H9 (cell line): ENCODE measurements around the gene GALNT17. TPM values are rescaled to one million over a fixed set of nuclear protein-coding genes. Genes with fewer than 3 reads are reported as not detected.

ENCODE experiments used
- DNase-seq: peaks from one replicate; pipeline ENCODE4 v3.0.0-alpha.2; 2017
- H2AFZ ChIP-seq: one replicate; pipeline ENCODE4 v1.6.1; 2013; ENCODE audit warnings: mild to moderate bottlenecking, low read length, control low read depth, moderate library complexity
- H2AK5ac ChIP-seq: 2 replicates; pipeline ENCODE4 v1.6.1; 2013; ENCODE audit warnings: low read length, control low read depth, mixed read lengths; ENCODE audit not compliant: insufficient read length
- H2BK120ac ChIP-seq: one replicate; pipeline ENCODE4 v1.6.1; 2013; ENCODE audit warnings: low read depth, mild to moderate bottlenecking, low read length, control low read depth, inconsistent platforms; ENCODE audit not compliant: poor library complexity, severe bottlenecking
- H2BK12ac ChIP-seq: 2 replicates; pipeline ENCODE4 v1.6.1; 2013; ENCODE audit warnings: low read length, control low read depth, mixed read lengths, low read depth; ENCODE audit not compliant: insufficient read length
- H2BK15ac ChIP-seq: 2 replicates; pipeline ENCODE4 v1.6.1; 2013; ENCODE audit warnings: low read depth, low read length, control low read depth
- H2BK20ac ChIP-seq: one replicate; pipeline ENCODE4 v1.6.1; 2013; ENCODE audit warnings: low read depth, mild to moderate bottlenecking, low read length, control low read depth, inconsistent platforms; ENCODE audit not compliant: poor library complexity, severe bottlenecking
- H2BK5ac ChIP-seq: 2 replicates; pipeline ENCODE4 v1.6.1; 2013; ENCODE audit warnings: low read length, control low read depth, mixed read lengths; ENCODE audit not compliant: insufficient read length
- H3K14ac ChIP-seq: 2 replicates; pipeline ENCODE4 v1.6.1; 2013; ENCODE audit warnings: low read length, control low read depth; ENCODE audit not compliant: insufficient read depth
- H3K18ac ChIP-seq: 2 replicates; pipeline ENCODE4 v1.6.1; 2013; ENCODE audit warnings: low read depth, mild to moderate bottlenecking, mixed read lengths, low read length, control low read depth; ENCODE audit not compliant: insufficient read length
- H3K23ac ChIP-seq: 2 replicates; pipeline ENCODE4 v1.6.1; 2013; ENCODE audit warnings: low read length, control low read depth, mixed read lengths, low read depth; ENCODE audit not compliant: insufficient read length
- H3K23me2 ChIP-seq: 2 replicates; pipeline ENCODE4 v1.6.1; 2013; ENCODE audit warnings: low read depth, mild to moderate bottlenecking, mixed read lengths, low read length, control low read depth; ENCODE audit not compliant: insufficient read length, poor library complexity, severe bottlenecking
- H3K27ac ChIP-seq: 2 replicates; pipeline ENCODE4 v1.5.1; 2013; ENCODE audit warnings: low read length, control low read depth, mixed read lengths, low read depth; ENCODE audit not compliant: insufficient read length
- H3K27me3 ChIP-seq: 2 replicates; pipeline ENCODE4 v1.6.1; 2013; ENCODE audit warnings: low read length, control low read depth, inconsistent platforms; ENCODE audit not compliant: insufficient read depth
- H3K4ac ChIP-seq: 2 replicates; pipeline ENCODE4 v1.6.1; 2013; ENCODE audit warnings: low read depth, mild to moderate bottlenecking, control low read depth, inconsistent platforms, low read length, moderate library complexity
- H3K4me1 ChIP-seq: 2 replicates; pipeline ENCODE4 v1.6.1; 2013; ENCODE audit warnings: low read length, control low read depth, inconsistent platforms; ENCODE audit not compliant: insufficient read depth
- H3K4me2 ChIP-seq: 2 replicates; pipeline ENCODE4 v1.6.1; 2013; ENCODE audit warnings: low read length, control low read depth, mixed read lengths; ENCODE audit not compliant: insufficient read length, insufficient read depth
- H3K56ac ChIP-seq: 2 replicates; pipeline ENCODE4 v1.6.1; 2013; ENCODE audit warnings: low read depth, mild to moderate bottlenecking, mixed read lengths, low read length, control low read depth; ENCODE audit not compliant: insufficient read length
- H3K79me1 ChIP-seq: 2 replicates; pipeline ENCODE4 v1.6.1; 2013; ENCODE audit warnings: low read depth, mild to moderate bottlenecking, moderate library complexity, low read length, control low read depth, inconsistent platforms; ENCODE audit not compliant: insufficient read depth, poor library complexity, severe bottlenecking
- H3K79me2 ChIP-seq: 2 replicates; pipeline ENCODE4 v1.6.1; 2013; ENCODE audit warnings: low read length, control low read depth, inconsistent platforms; ENCODE audit not compliant: insufficient read depth
- H3K9ac ChIP-seq: 2 replicates; pipeline ENCODE4 v1.6.1; 2013; ENCODE audit warnings: low read length, control low read depth, mixed read lengths; ENCODE audit not compliant: insufficient read length; ENCODE audit errors: extremely low read depth
- H3K9me3 ChIP-seq: one replicate; pipeline ENCODE4 v1.6.1; 2013; ENCODE audit warnings: low read depth, low read length, inconsistent platforms; ENCODE audit not compliant: control insufficient read depth
- H3T11ph ChIP-seq: one replicate; pipeline ENCODE4 v1.6.1; 2013; ENCODE audit warnings: mild to moderate bottlenecking, low read length, control low read depth, inconsistent platforms
- H4K20me1 ChIP-seq: one replicate; pipeline ENCODE4 v1.6.1; 2013; ENCODE audit not compliant: control insufficient read depth, insufficient read length, insufficient read depth
- H4K5ac ChIP-seq: 2 replicates; pipeline ENCODE4 v1.6.1; 2013; ENCODE audit warnings: low read depth, mild to moderate bottlenecking, mixed read lengths, low read length, control low read depth; ENCODE audit not compliant: insufficient read length
- H4K8ac ChIP-seq: replicated peaks from 2 replicates; pipeline ENCODE4 v1.6.1; 2013; ENCODE audit warnings: low read length, control low read depth, mixed read lengths, low read depth; ENCODE audit not compliant: insufficient read length
- H4K91ac ChIP-seq: 2 replicates; pipeline ENCODE4 v1.6.1; 2013; ENCODE audit warnings: low read depth, mild to moderate bottlenecking, moderate library complexity, mixed read lengths, low read length, control low read depth; ENCODE audit not compliant: insufficient read length
- H3K27ac Mint-ChIP-seq, 3 experiments: 2 replicates in 2 of 3; 3 replicates in 1 of 3; pipeline ENCODE4 v1.8.0; 2020 to 2021; ENCODE audit warnings: mixed read lengths in 3 of 3, mild to moderate bottlenecking in 1 of 3, moderate library complexity in 1 of 3
- H3K27me3 Mint-ChIP-seq: 2 replicates; pipeline ENCODE4 v1.8.0; 2021; ENCODE audit warnings: low read depth, mild to moderate bottlenecking, moderate library complexity, mixed read lengths
- H3K36me3 Mint-ChIP-seq, 3 experiments: 2 replicates in 2 of 3; 3 replicates in 1 of 3; pipeline ENCODE4 v1.8.0; 2020 to 2021; ENCODE audit warnings: low read depth in 3 of 3, mixed read lengths in 3 of 3; ENCODE audit not compliant: insufficient read depth in 1 of 3
- H3K4me1 Mint-ChIP-seq, 2 experiments: 2 replicates each; pipeline ENCODE4 v1.8.0; 2020; ENCODE audit warnings: mixed read lengths in 2 of 2
- H3K4me3 Mint-ChIP-seq, 2 experiments: 2 replicates in 1 of 2; 3 replicates in 1 of 2; pipeline ENCODE4 v1.8.0; 2020 to 2021; ENCODE audit warnings: mild to moderate bottlenecking in 2 of 2, mixed read lengths in 2 of 2, moderate library complexity in 1 of 2
- H3K9me3 Mint-ChIP-seq, 2 experiments: 2 replicates in 1 of 2; 3 replicates in 1 of 2; pipeline ENCODE4 v1.8.0; 2020; ENCODE audit warnings: mild to moderate bottlenecking in 2 of 2, mixed read lengths in 2 of 2, moderate library complexity in 1 of 2
- CTCF ChIP-seq: fragments of 200-600 bp; sonication (generic); conservative IDR thresholded peaks from 3 replicates; pipeline ENCODE4 v1.8.0; 2021; ENCODE audit warnings: antibody characterized with exemption, mild to moderate bottlenecking
- WGBS: extraction: QIAGEN DNeasy Blood & Tissue Kit; methylation state at CpG from one replicate; pipeline ENCODE4 v1.1.7; 2013; ENCODE audit warnings: missing lambda C conversion rate, low lambda C conversion rate, mixed read lengths; ENCODE audit not compliant: insufficient read length; ENCODE audit errors: extremely low coverage; 5-methylcytosine and 5-hydroxymethylcytosine counted together
- total RNA-seq: library from RNA; stranded (reverse); gene quantifications from 2 replicates; pipeline ENCODE4 v1.2.1, GENCODE V29; 2021

Gene GALNT17
- total RNA-seq, 1 experiment from 2014 or later = 43.2 TPM

DNA sequence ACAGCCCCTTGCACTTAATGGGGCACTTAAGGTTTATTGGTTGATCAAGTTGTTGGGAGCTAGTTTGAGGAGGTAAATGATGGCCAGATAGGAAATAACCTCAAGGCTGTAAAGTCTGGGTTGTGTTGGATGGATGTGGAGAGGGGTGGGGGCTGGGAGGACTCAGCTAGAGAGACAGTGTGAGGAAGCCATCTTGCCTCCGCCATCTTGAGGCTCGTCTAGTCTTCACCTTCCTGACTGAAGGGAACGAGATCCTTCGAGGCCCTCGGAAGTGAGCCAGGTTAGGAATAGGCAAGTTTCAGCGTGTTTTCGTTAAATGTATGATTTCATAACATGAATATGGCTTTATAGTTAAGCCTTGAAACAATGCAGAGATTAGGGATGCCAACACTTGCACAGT lies 5.5 kb downstream of the GALNT17 start:
- no peak overlapping the region for H2AK5ac ChIP-seq
- no peak overlapping the region for H2BK12ac ChIP-seq
- H3K27me3 ChIP-seq = no peaks in the 10 kb centered on the region
- H2BK20ac ChIP-seq = no peak overlapping the region
- no peak overlapping the region for H4K91ac ChIP-seq
- no peak overlapping the region for H3K4ac ChIP-seq
- no peaks in the 10 kb centered on the region for H3K27me3 Mint-ChIP-seq
- H3K4me2 ChIP-seq = no peak overlapping the region
- no peak overlapping the region for H4K8ac ChIP-seq
- H3K36me3 Mint-ChIP-seq = peaks cover 45 to 63% (median 63%) of the 10 kb centered on the region in 3 experiments
- H2BK5ac ChIP-seq = no peak overlapping the region
- peaks cover 58% of the 10 kb centered on the region for H3K79me2 ChIP-seq
- H2AFZ ChIP-seq = no peak overlapping the region
- peaks cover 5% of the 10 kb centered on the region for H3K79me1 ChIP-seq
- DNase-seq = no peak
- peaks cover 2% of the 10 kb centered on the region for H4K20me1 ChIP-seq
- H2BK15ac ChIP-seq = no peak overlapping the region
- H3K9ac ChIP-seq = no peak overlapping the region
- no CpG with 5 or more reads among the region's 7 CpGs for WGBS
- peaks cover 25 to 30% of the 10 kb centered on the region in 2 experiments for H3K4me1 Mint-ChIP-seq
- H3K14ac ChIP-seq = no peak overlapping the region
- no peak overlapping the region for H3T11ph ChIP-seq
- H3K9me3 Mint-ChIP-seq = no peaks in the 10 kb centered on the region
- no peak overlapping the region for H3K56ac ChIP-seq
- H3K27ac ChIP-seq = no peak overlapping the region
- peak overlapping the region in 1 of 2 experiments; percentile 14; a peak in 1 of 5 replicates for H3K4me3 Mint-ChIP-seq
- no peaks in the 10 kb centered on the region for H3K9me3 ChIP-seq
- TF ChIP-seq CTCF = no peak
- no peak overlapping the region for H4K5ac ChIP-seq
- H3K4me1 ChIP-seq = peaks cover 10% of the 10 kb centered on the region; the same call in 1 of the 2 replicates
- no peak overlapping the region for H3K23ac ChIP-seq
- H3K18ac ChIP-seq = no peak overlapping the region
- H3K27ac Mint-ChIP-seq = peak overlapping the region in 1 of 3 experiments; percentile 55; a peak in 1 of 7 replicates
- peaks cover 8% of the 10 kb centered on the region for H3K23me2 ChIP-seq
- H2BK120ac ChIP-seq = no peak overlapping the region
